K562 (cell line): ENCODE measurements around the gene GALR3. TPM values are rescaled to one million over a fixed set of nuclear protein-coding genes. Genes with fewer than 3 reads are reported as not detected.

ENCODE experiments used
- polyA plus RNA-seq, 8 experiments: library from polyadenylated mRNA; depleted of rRNA in 4 of 8; stranded (reverse) in 5 of 8; unstranded in 3 of 8; fragments of >200 nt; fragmentation: Nextera tagmentation in 2 of 8; fragmentation: Illumina TruSeq in 1 of 8; extraction: Ambion mirVana in 2 of 8; extraction: Trizol in 1 of 8; gene quantifications; 2 replicates each; pipeline versions ENCODE4 v1.2.1 to v1.2.3, GENCODE V29; 2011 to 2014; ENCODE audit warnings: inconsistent platforms in 1 of 8, missing spikeins in 1 of 8
- total RNA-seq, 7 experiments: library from RNA; depleted of rRNA in 6 of 7; stranded (reverse); fragments of >200 nt in 6 of 7; fragmentation: Illumina TruSeq in 2 of 7; extraction: Trizol in 2 of 7; gene quantifications; 2 replicates each; pipeline versions ENCODE4 v1.2.1 to v1.2.3, GENCODE V29; 2011 to 2021; ENCODE audit warnings: low replicate concordance in 1 of 7
- TF ChIP-seq, protein P1 (sequence below), 2 experiments: fragments of 450-650 bp; IDR thresholded peaks; 2 replicates each; pipeline ENCODE4 v1.6.1; 2016; ENCODE audit warnings: mild to moderate bottlenecking in 2 of 2, borderline replicate concordance in 1 of 2, low read depth in 1 of 2, moderate library complexity in 1 of 2

Gene GALR3
- total and polyA plus RNA-seq, 9 of the 15 experiments (the other 6 are each of a cell fraction or from before 2014, with no cell fraction given), result 0.13 TPM; not detected in 8

- TF ChIP-seq, protein P1, sequence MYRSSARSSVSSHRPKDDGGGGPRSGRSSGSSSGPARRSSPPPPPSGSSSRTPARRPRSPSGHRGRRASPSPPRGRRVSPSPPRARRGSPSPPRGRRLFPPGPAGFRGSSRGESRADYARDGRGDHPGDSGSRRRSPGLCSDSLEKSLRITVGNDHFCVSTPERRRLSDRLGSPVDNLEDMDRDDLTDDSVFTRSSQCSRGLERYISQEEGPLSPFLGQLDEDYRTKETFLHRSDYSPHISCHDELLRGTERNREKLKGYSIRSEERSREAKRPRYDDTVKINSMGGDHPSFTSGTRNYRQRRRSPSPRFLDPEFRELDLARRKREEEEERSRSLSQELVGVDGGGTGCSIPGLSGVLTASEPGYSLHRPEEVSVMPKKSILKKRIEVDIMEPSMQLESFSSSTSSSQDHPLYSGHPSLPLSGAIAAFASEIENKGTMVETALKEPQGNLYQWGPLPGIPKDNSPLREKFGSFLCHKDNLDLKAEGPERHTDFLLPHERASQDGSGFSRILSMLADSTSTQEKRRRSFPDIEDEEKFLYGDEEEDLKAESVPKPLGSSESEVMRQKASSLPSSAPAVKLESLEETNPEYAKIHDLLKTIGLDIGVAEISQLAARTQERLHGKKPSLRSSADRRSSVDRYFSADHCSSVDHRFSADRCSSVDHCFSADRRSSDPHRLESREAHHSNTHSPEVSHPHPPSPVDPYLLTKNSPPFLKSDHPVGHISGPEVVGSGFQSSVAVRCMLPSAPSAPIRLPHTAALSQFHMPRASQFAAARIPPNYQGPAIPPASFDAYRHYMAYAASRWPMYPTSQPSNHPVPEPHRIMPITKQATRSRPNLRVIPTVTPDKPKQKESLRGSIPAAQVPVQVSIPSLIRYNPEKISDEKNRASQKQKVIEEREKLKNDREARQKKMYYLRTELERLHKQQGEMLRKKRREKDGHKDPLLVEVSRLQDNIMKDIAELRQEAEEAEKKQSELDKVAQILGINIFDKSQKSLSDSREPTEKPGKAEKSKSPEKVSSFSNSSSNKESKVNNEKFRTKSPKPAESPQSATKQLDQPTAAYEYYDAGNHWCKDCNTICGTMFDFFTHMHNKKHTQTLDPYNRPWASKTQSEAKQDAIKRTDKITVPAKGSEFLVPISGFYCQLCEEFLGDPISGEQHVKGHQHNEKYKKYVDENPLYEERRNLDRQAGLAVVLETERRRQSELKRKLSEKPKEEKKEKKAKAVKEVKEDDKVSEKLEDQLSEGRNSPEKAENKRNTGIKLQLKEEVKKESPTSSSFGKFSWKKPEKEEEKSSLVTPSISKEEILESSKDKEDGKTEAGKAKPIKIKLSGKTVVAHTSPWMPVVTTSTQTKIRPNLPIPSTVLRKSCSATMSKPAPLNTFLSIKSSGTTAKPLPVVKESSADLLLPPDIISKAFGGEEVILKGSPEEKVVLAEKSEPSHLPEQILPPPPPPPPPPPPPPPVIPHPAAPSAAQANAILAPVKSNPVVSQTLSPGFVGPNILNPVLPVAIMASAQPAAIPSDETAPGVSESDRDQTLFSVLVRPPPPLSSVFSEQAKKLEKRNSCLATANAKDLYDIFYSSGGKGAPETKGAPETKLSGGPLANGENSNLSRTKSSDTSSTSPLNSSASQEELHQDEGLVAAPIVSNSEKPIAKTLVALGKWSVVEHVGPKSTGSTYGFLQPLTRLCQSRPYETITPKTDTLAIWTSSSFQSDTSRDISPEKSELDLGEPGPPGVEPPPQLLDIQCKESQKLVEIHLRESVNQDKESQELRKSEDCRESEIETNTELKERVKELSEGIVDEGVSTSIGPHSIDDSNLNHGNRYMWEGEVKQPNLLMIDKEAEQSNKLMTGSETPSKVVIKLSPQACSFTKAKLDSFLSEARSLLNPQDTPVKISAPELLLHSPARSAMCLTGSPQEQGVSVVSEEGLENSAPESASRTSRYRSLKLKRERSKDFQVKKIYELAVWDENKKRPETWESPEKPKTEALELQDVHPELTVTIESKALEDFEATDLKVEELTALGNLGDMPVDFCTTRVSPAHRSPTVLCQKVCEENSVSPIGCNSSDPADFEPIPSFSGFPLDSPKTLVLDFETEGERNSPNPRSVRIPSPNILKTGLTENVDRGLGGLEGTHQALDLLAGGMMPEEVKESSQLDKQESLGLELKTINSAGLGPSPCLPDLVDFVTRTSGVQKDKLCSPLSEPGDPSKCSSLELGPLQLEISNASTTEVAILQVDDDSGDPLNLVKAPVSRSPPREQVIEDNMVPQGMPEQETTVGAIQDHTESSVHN (IDR thresholded peaks at IDR 0.05; ENCODE audit: borderline replicate concordance in 1 of 2, low read depth in 1 of 2), result no peak
- TF ChIP-seq, all 486 proteins: peak for 1
Measured at GRCh38 chr22:37823134-37823985, at the start of gene GALR3 (continued).
